ENCODE measurements around the gene UQCRQ.

Gene UQCRQ

GRCh38 chr5:132827943-132828673 lies 38.3 kb upstream of the UQCRQ start:
- ATAC-seq: no peak
- no peak for TF ChIP-seq GLIS3 (CRISPR knock-in tag; IDR thresholded peaks at IDR 0.05)
- TF ChIP-seq ZNF565 (CRISPR knock-in tag; conservative IDR thresholded peaks at IDR 0.05; ENCODE audit: low read depth): no peak

- no peak for ATAC-seq
Observed at GRCh38 chr5:132828846-132829494, 37.5 kb upstream of the UQCRQ start.

GRCh38 chr5:132829742-132830435 lies 36.6 kb upstream of the UQCRQ start:
- ATAC-seq: peak; percentile 96
- TF ChIP-seq TCF4 (CRISPR knock-in tag; IDR thresholded peaks at IDR 0.05; ENCODE audit: borderline replicate concordance) (peak; percentile 17; the same call in 1 of the 2 replicates), TSHZ2 (CRISPR knock-in tag; IDR thresholded peaks at IDR 0.05) (no peak)

More at GRCh38 chr5:132828846-132829494, 37.5 kb upstream of the UQCRQ start:
- TF ChIP-seq TSHZ2 (CRISPR knock-in tag; IDR thresholded peaks at IDR 0.05): no peak
- no peak for TF ChIP-seq ZFP3 (CRISPR knock-in tag; IDR thresholded peaks at IDR 0.05)
- TF ChIP-seq BACH2 (CRISPR knock-in tag; IDR thresholded peaks at IDR 0.05; ENCODE audit: borderline replicate concordance): no peak
- no peak for TF ChIP-seq POU6F1 (CRISPR knock-in tag; IDR thresholded peaks at IDR 0.05; ENCODE audit: borderline replicate concordance, low read depth)
- TF ChIP-seq RARB (CRISPR knock-in tag; IDR thresholded peaks at IDR 0.05): no peak
- no peak for TF ChIP-seq CSDC2 (CRISPR knock-in tag; IDR thresholded peaks at IDR 0.05)
- TF ChIP-seq PATZ1 (CRISPR knock-in tag; IDR thresholded peaks at IDR 0.05; ENCODE audit: borderline replicate concordance): no peak
- TF ChIP-seq CREB5 (CRISPR knock-in tag; IDR thresholded peaks at IDR 0.05; ENCODE audit: low read depth): no peak
- no peak for TF ChIP-seq TOX (CRISPR knock-in tag; IDR thresholded peaks at IDR 0.05; ENCODE audit: borderline replicate concordance)
- no peak for TF ChIP-seq ISL1 (CRISPR knock-in tag; IDR thresholded peaks at IDR 0.05)
- TF ChIP-seq ZFP30 (CRISPR knock-in tag; IDR thresholded peaks at IDR 0.05): no peak
- TF ChIP-seq ZNF70 (CRISPR knock-in tag; IDR thresholded peaks at IDR 0.05): no peak
- no peak for TF ChIP-seq GLIS3 (CRISPR knock-in tag; IDR thresholded peaks at IDR 0.05)

All from SK-N-SH treated with all-trans-retinoic acid at 6 μM for 48 hours (cell line).